Parathyroid adenoma (tissue), 2 donors: ENCODE measurements around the gene CYP2A7.
"Not testable (repeated sequence)": the region's sequence is repeated elsewhere in the genome, so short reads cannot be mapped to it uniquely, and the experiment has no call there.

Experiments used
- H2AFZ ChIP-seq: fragments of 300-600 bp; sonication (generic); one replicate; pipeline ENCODE4 v1.7.0; 2017; ENCODE audit warnings: antibody characterized with exemption, mild to moderate bottlenecking
- H3K27ac ChIP-seq: fragments of 300-600 bp; sonication (generic); one replicate; pipeline ENCODE4 v1.7.0; 2017
- H3K27me3 ChIP-seq: fragments of 300-600 bp; sonication (generic); one replicate; pipeline ENCODE4 v1.7.0; 2017; ENCODE audit warnings: low read length; ENCODE audit not compliant: control insufficient read depth, insufficient read depth
- H3K36me3 ChIP-seq: fragments of 300-600 bp; sonication (generic); one replicate; pipeline ENCODE4 v1.7.0; 2017; ENCODE audit warnings: low read length; ENCODE audit not compliant: control insufficient read depth, insufficient read depth
- H3K4me1 ChIP-seq: fragments of 300-600 bp; sonication (generic); one replicate; pipeline ENCODE4 v1.7.0; 2017; ENCODE audit warnings: control low read depth
- H3K4me2 ChIP-seq: fragments of 300-600 bp; sonication (generic); one replicate; pipeline ENCODE4 v1.7.0; 2017; ENCODE audit warnings: low read length
- H3K4me3 ChIP-seq: fragments of 300-600 bp; sonication (generic); one replicate; pipeline ENCODE4 v1.7.0; 2017; ENCODE audit warnings: low read depth, low read length
- H3K79me2 ChIP-seq: fragments of 300-600 bp; sonication (generic); one replicate; pipeline ENCODE4 v1.7.0; 2017; ENCODE audit warnings: control low read depth
- H3K9ac ChIP-seq: fragments of 300-600 bp; sonication (generic); one replicate; pipeline ENCODE4 v1.7.0; 2017; ENCODE audit warnings: mild to moderate bottlenecking
- H3K9me3 ChIP-seq: fragments of 300-600 bp; sonication (generic); one replicate; pipeline ENCODE4 v1.7.0; 2017; ENCODE audit warnings: low read length; ENCODE audit not compliant: control insufficient read depth
- TF ChIP-seq, protein P1 (sequence below): fragments of 300-600 bp; sonication (generic); IDR thresholded peaks from one replicate; pipeline ENCODE4 v1.7.0; 2017; ENCODE audit warnings: antibody characterized with exemption, mild to moderate bottlenecking
- donor health status: primary hyperparathyroidism.

The CYP2A7 gene

GRCh38 chr19:40921005-40921897 is 39.2 kb upstream of the CYP2A7 start:
- H2AFZ ChIP-seq: no peak overlapping the region
- no peaks in the 10 kb centered on the region for H3K9me3 ChIP-seq
- no peak overlapping the region for H3K9ac ChIP-seq
- no peaks in the 10 kb centered on the region for H3K27me3 ChIP-seq
- H3K27ac ChIP-seq: no peak overlapping the region
- no peaks in the 10 kb centered on the region for H3K4me1 ChIP-seq
- no peaks in the 10 kb centered on the region for H3K79me2 ChIP-seq
- H3K36me3 ChIP-seq: no peaks in the 10 kb centered on the region
- H3K4me2 ChIP-seq: no peak overlapping the region
- TF ChIP-seq, protein P1, sequence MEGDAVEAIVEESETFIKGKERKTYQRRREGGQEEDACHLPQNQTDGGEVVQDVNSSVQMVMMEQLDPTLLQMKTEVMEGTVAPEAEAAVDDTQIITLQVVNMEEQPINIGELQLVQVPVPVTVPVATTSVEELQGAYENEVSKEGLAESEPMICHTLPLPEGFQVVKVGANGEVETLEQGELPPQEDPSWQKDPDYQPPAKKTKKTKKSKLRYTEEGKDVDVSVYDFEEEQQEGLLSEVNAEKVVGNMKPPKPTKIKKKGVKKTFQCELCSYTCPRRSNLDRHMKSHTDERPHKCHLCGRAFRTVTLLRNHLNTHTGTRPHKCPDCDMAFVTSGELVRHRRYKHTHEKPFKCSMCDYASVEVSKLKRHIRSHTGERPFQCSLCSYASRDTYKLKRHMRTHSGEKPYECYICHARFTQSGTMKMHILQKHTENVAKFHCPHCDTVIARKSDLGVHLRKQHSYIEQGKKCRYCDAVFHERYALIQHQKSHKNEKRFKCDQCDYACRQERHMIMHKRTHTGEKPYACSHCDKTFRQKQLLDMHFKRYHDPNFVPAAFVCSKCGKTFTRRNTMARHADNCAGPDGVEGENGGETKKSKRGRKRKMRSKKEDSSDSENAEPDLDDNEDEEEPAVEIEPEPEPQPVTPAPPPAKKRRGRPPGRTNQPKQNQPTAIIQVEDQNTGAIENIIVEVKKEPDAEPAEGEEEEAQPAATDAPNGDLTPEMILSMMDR: no peak
- H3K4me3 ChIP-seq: no peak overlapping the region

DNA sequence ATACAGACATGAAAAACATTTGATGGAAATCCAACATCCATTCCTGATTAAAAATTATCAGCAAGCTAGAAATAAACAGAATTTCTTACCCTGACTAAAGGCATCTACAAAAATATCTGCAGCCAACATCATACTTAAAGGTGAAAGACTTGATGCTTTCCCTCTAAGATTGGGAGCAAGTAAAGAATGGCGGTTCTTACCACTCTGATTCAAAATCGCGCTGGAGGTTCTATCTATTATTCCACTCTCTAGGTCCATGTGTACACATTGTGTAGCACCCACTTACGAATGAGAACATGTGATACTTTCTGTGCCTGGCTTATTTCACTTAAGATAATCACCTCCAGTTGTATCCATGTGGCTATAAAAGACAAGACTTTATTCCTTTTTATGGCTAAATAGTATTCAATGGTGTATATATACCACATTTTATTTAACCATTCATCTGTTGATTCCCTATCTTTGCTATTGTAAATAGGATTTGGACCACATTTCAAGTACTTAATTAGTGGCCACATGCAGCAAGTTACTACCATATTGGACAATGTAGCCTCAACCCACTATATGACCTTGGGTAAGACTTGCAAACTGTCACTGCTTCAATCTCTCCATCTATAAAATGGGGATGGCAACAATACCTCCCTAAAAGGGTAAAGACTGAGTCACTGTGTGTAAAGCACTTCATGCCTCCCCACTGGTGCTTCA is 38.4 kb upstream of the CYP2A7 start:
- Histone ChIP-seq H3K36me3 (no peaks in the 10 kb centered on the region), H3K27me3 (no peaks in the 10 kb centered on the region), H3K9me3 (no peaks in the 10 kb centered on the region), H3K4me3 (no peak overlapping the region), H3K79me2 (no peaks in the 10 kb centered on the region), H2AFZ (no peak overlapping the region), H3K4me1 (no peaks in the 10 kb centered on the region), H3K27ac (no peak overlapping the region), H3K4me2 (no peak overlapping the region), H3K9ac (no peak overlapping the region)
- TF ChIP-seq, protein P1: no peak

- not testable (repeated sequence) for H2AFZ ChIP-seq, H3K79me2 ChIP-seq, H3K36me3 ChIP-seq, H3K4me3 ChIP-seq, H3K4me1 ChIP-seq, H3K9ac ChIP-seq, H3K27me3 ChIP-seq, H3K9me3 ChIP-seq, H3K27ac ChIP-seq, H3K4me2 ChIP-seq
Observed at GRCh38 chr19:40919530-40920299, 37.7 kb upstream of the CYP2A7 start.

GRCh38 chr19:40918303-40918702 is 36.3 kb upstream of the CYP2A7 start:
- not testable (repeated sequence) for H3K27ac ChIP-seq

GRCh38 chr19:40908976-40909375 is 26.9 kb upstream of the CYP2A7 start:
- Histone ChIP-seq H3K4me1 (no peaks in the 10 kb centered on the region), H3K27me3 (no peaks in the 10 kb centered on the region), H3K4me3 (no peak overlapping the region), H3K27ac (no peak overlapping the region), H3K9me3 (no peaks in the 10 kb centered on the region), H3K9ac (no peak overlapping the region), H3K79me2 (no peaks in the 10 kb centered on the region), H3K4me2 (no peak overlapping the region), H3K36me3 (no peaks in the 10 kb centered on the region), H2AFZ (no peak overlapping the region)
- TF ChIP-seq, protein P1: no peak

More at GRCh38 chr19:40918303-40918702, 36.3 kb upstream of the CYP2A7 start:
- H3K4me3 ChIP-seq, H3K9me3 ChIP-seq, H3K27me3 ChIP-seq, H3K9ac ChIP-seq, H3K4me1 ChIP-seq, H3K4me2 ChIP-seq, H3K36me3 ChIP-seq, H2AFZ ChIP-seq, H3K79me2 ChIP-seq: not testable (repeated sequence)
